NCI-H1105 treated with DMSO at 0.1 percent for 48 hours (cell line): ENCODE data around the gene KLHDC9.

Experiments used
- DNase-seq: peaks from one replicate; lab custom pipeline; 2025; lab: John Stamatoyannopoulos, UW

KLHDC9 gene

GRCh38 chr1:161132410-161133219, 34.5 kb downstream of the KLHDC9 start, which contains the start of gene DEDD:
DEDD (minus strand) TSS chr1:161132667; CDS start chr1:161124462, 8,205 bp downstream.
- DNase-seq, result peak; percentile 99

- no peak for DNase-seq
Measured at GRCh38 chr1:161133220-161133740, 35.1 kb downstream of the KLHDC9 start.

GRCh38 chr1:161137881-161138280, 39.7 kb downstream of the KLHDC9 start:
- no peak for DNase-seq

GRCh38 chr1:161138431-161138830, 40.3 kb downstream of the KLHDC9 start:
- no peak for DNase-seq

GRCh38 chr1:161139766-161140165, 41.6 kb downstream of the KLHDC9 start:
- peak; percentile 59 for DNase-seq

GRCh38 chr1:161140755-161141400, 42.7 kb downstream of the KLHDC9 start:
- no peak for DNase-seq

- DNase-seq, result no peak
Measured at GRCh38 chr1:161145832-161146231, 47.7 kb downstream of the KLHDC9 start.
